Skeletal muscle tissue (tissue), 4 donors: ENCODE results near the gene OR2B2. TPM values are rescaled to one million over a fixed set of nuclear protein-coding genes. Genes with fewer than 3 reads are reported as not detected.

Experiments used
- H3K27ac ChIP-seq: one replicate; pipeline ENCODE4 v1.7.0; 2013; ENCODE audit warnings: mild to moderate bottlenecking, low read depth, low read length, inconsistent platforms
- H3K27me3 ChIP-seq, 3 donors: one replicate each; pipeline ENCODE4 v1.7.0; 2013; ENCODE audit warnings: low read length in 3 of 3; ENCODE audit not compliant: control insufficient read depth in 3 of 3, insufficient read depth in 3 of 3
- H3K36me3 ChIP-seq, 3 donors: one replicate each; pipeline ENCODE4 v1.7.0; 2013; ENCODE audit warnings: low read length in 3 of 3; ENCODE audit not compliant: control insufficient read depth in 3 of 3, insufficient read depth in 3 of 3
- H3K4me1 ChIP-seq, 3 donors: one replicate each; pipeline ENCODE4 v1.7.0; 2013; ENCODE audit warnings: low read length in 3 of 3, mild to moderate bottlenecking in 3 of 3; ENCODE audit not compliant: control insufficient read depth in 3 of 3, insufficient read depth in 3 of 3
- H3K4me3 ChIP-seq, 3 donors: one replicate each; pipeline ENCODE4 v1.7.0; 2013; ENCODE audit warnings: low read length in 3 of 3
- H3K9ac ChIP-seq, 3 donors: one replicate each; pipeline ENCODE4 v1.7.0; 2013; ENCODE audit warnings: low read length in 3 of 3, mild to moderate bottlenecking in 3 of 3, moderate library complexity in 2 of 3, low read depth in 1 of 3
- H3K9me3 ChIP-seq, 3 donors: one replicate each; pipeline ENCODE4 v1.7.0; 2013; ENCODE audit warnings: low read length in 3 of 3; ENCODE audit not compliant: control insufficient read depth in 3 of 3
- total RNA-seq: library from RNA; depleted of rRNA; stranded (reverse); fragments of >200 nt; gene quantifications from one replicate; pipeline ENCODE4 v1.2.3, GENCODE V29; 2014
- donor health status: Osteomylitis.

OR2B2 gene
- total RNA-seq, 1 donor from 2014 or later = not detected

DNA sequence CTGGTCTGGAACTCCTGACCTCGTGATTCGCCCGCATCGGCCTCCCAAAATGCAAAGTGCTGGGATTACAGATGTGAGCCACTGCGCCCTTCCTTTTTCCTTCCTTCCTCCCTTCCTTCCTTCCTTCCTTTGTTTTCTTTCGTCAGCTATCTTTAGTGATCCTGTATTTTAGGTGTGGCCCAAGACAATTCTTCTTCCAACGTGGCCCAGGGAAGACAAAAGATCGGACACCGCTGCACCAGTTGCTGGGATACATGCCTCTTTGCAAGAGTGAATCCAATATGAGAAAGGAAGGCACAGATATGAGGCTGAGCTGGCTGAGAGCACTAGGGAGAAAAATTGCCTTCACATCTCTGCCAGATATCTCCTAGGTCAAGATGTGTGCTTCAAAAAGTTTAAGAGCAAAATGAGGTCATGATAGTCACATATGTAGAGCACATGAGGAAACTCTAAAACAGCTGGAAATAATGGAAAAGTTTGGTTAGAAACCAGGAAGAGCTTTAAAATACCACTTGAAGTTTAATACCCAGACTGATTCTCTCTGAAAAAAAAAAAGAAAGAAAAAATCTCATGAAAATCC is 41.8 kb downstream of the OR2B2 start:
- Histone ChIP-seq H3K27me3 (peaks cover 40 to 85% (median 84%) of the 10 kb centered on the region in 3 donors), H3K36me3 (no peaks in the 10 kb centered on the region), H3K9ac (no peak overlapping the region), H3K27ac (no peak overlapping the region), H3K4me1 (peaks cover 37 to 40% (median 39%) of the 10 kb centered on the region in 3 donors), H3K4me3 (no peak overlapping the region), H3K9me3 (no peaks in the 10 kb centered on the region)

GRCh38 chr6:27868311-27868710 is 43.9 kb downstream of the OR2B2 start:
- peaks cover 38 to 48% (median 40%) of the 10 kb centered on the region in 3 donors for H3K4me1 ChIP-seq

GRCh38 chr6:27867945-27868300 is 44.3 kb downstream of the OR2B2 start:
- peaks cover 34 to 44% (median 36%) of the 10 kb centered on the region in 3 donors for H3K4me1 ChIP-seq
- H3K36me3 ChIP-seq = no peaks in the 10 kb centered on the region
- no peak overlapping the region for H3K4me3 ChIP-seq
- H3K27ac ChIP-seq = no peak overlapping the region
- no peaks in the 10 kb centered on the region for H3K9me3 ChIP-seq
- H3K9ac ChIP-seq = no peak overlapping the region
- H3K27me3 ChIP-seq = peaks cover 24 to 87% (median 83%) of the 10 kb centered on the region in 3 donors

More at GRCh38 chr6:27868311-27868710, 43.9 kb downstream of the OR2B2 start:
- no peak overlapping the region for H3K4me3 ChIP-seq
- peaks cover 27 to 91% (median 87%) of the 10 kb centered on the region in 3 donors for H3K27me3 ChIP-seq
- H3K36me3 ChIP-seq = no peaks in the 10 kb centered on the region
- H3K9ac ChIP-seq = no peak overlapping the region
- H3K27ac ChIP-seq = no peak overlapping the region
- no peaks in the 10 kb centered on the region for H3K9me3 ChIP-seq

DNA sequence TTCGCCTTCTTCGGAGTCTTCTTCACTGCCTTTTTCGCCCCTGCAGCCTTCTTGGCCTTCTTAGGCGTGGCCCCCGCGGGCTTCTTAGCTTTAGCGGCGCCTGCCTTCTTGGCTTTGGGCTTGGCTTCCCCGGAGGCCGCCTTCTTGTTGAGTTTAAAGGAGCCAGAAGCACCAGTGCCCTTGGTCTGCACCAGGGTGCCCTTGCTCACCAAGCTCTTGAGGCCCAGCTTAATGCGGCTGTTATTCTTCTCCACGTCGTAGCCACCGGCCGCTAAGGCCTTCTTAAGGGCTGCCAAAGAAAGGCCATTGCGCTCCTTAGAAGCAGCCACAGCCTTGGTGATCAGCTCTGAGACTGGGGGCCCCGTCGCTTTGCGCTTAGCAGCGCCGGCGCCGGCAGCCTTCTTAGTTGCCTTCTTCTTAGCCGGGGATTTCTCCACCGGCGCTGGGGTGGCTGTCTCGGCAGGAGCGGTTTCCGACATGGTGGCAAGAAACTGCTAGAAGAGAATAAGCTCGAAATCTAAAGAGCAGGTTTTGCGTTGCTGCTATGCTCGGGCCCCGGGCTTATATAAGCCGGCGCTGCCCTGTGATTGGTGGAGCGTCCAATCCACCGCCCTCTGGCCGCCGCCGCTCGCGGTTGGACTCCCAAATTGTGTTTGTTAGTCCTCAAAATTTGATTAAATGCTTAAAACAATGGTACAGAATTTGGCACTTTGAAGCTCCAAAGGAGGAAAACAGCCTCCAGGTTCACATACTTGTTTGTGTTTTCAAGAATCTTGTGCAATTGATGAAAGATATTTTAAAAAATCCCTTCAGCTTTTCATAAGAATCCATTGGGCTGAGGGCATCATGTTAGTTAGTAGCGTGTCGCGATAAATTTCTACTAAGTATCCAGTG is 44.9 kb downstream of the OR2B2 start:
- Histone ChIP-seq H3K4me1 (peaks cover 32 to 41% (median 34%) of the 10 kb centered on the region in 3 donors), H3K9ac (peak overlapping the region; percentile 2 to 63 (median 48)), H3K27me3 (peaks cover 21 to 87% (median 80%) of the 10 kb centered on the region in 3 donors), H3K4me3 (peak overlapping the region; percentile 74 to 83 (median 77)), H3K9me3 (no peaks in the 10 kb centered on the region), H3K36me3 (no peaks in the 10 kb centered on the region), H3K27ac (no peak overlapping the region)

- no peak overlapping the region for H3K27ac ChIP-seq
- peaks cover 25 to 34% (median 26%) of the 10 kb centered on the region in 3 donors for H3K4me1 ChIP-seq
- H3K4me3 ChIP-seq = peak overlapping the region; percentile 74 to 83 (median 77)
- no peaks in the 10 kb centered on the region for H3K36me3 ChIP-seq
- H3K27me3 ChIP-seq = peaks cover 13 to 80% (median 72%) of the 10 kb centered on the region in 3 donors
- H3K9me3 ChIP-seq = no peaks in the 10 kb centered on the region
- peak overlapping the region; percentile 2 to 63 (median 46) for H3K9ac ChIP-seq
Observed at GRCh38 chr6:27866357-27867050, 45.7 kb downstream of the OR2B2 start.

- Histone ChIP-seq H3K27me3 (peaks cover 12 to 75% (median 67%) of the 10 kb centered on the region in 3 donors), H3K9ac (peak overlapping the region in 2 of 3 donors; percentile 38 to 48), H3K36me3 (no peaks in the 10 kb centered on the region), H3K27ac (no peak overlapping the region), H3K9me3 (no peaks in the 10 kb centered on the region), H3K4me3 (peak overlapping the region; percentile 74 to 83 (median 77)), H3K4me1 (peaks cover 24 to 34% (median 25%) of the 10 kb centered on the region in 3 donors)
Observed at GRCh38 chr6:27865850-27866356, 46.3 kb downstream of the OR2B2 start.

- Histone ChIP-seq H3K27me3 (peaks cover 12 to 67% (median 62%) of the 10 kb centered on the region in 3 donors), H3K36me3 (no peaks in the 10 kb centered on the region), H3K4me3 (peak overlapping the region; percentile 74 to 83 (median 77)), H3K9ac (peak overlapping the region; percentile 16 to 76 (median 48)), H3K27ac (no peak overlapping the region), H3K9me3 (no peaks in the 10 kb centered on the region), H3K4me1 (peaks cover 24 to 34% (median 25%) of the 10 kb centered on the region in 3 donors)
Observed at GRCh38 chr6:27864906-27865849, 47.0 kb downstream of the OR2B2 start.

- Histone ChIP-seq H3K27ac (no peak overlapping the region), H3K4me1 (peaks cover 24 to 34% (median 25%) of the 10 kb centered on the region in 3 donors), H3K4me3 (peak overlapping the region; percentile 74 to 83 (median 77)), H3K27me3 (peaks cover 17 to 63% (median 55%) of the 10 kb centered on the region in 3 donors), H3K36me3 (no peaks in the 10 kb centered on the region), H3K9me3 (no peaks in the 10 kb centered on the region), H3K9ac (peak overlapping the region; percentile 16 to 76 (median 48))
Observed at GRCh38 chr6:27863962-27864905, 48.0 kb downstream of the OR2B2 start.
